NB4 (cell line): ENCODE data around the gene CCDC60.

Experiments used
- CTCF ChIP-seq: IDR thresholded peaks from one replicate; pipeline ENCODE4 v1.5.1; 2012; ENCODE audit warnings: low read depth, low read length
- MAX ChIP-seq: IDR thresholded peaks from 2 replicates; pipeline ENCODE4 v1.6.1; 2011; ENCODE audit warnings: low read depth, low read length
- MYC ChIP-seq: IDR thresholded peaks from 2 replicates; pipeline ENCODE4 v1.6.1; 2011; ENCODE audit warnings: low read depth, low read length
- POLR2A ChIP-seq: IDR thresholded peaks from 2 replicates; pipeline ENCODE4 v1.6.1; 2011; ENCODE audit warnings: mild to moderate bottlenecking; ENCODE audit not compliant: insufficient read length; ENCODE audit errors: extremely low read depth

- TF ChIP-seq CTCF (no peak), POLR2A (no peak), MYC (no peak), MAX (no peak)
These were observed 51.1 kb downstream of the CCDC60 start for GRCh38 chr12:119385659-119386058.
